ENCODE results near the gene ULK4. TPM values are rescaled to one million over a fixed set of nuclear protein-coding genes. Genes with fewer than 3 reads are reported as not detected.

ULK4 gene
- total and polyA plus RNA-seq, 9 of the 15 experiments (the other 6 are each of a cell fraction or from before 2014, with no cell fraction given): 3.0 to 5.9 (median 3.5) TPM

DNA sequence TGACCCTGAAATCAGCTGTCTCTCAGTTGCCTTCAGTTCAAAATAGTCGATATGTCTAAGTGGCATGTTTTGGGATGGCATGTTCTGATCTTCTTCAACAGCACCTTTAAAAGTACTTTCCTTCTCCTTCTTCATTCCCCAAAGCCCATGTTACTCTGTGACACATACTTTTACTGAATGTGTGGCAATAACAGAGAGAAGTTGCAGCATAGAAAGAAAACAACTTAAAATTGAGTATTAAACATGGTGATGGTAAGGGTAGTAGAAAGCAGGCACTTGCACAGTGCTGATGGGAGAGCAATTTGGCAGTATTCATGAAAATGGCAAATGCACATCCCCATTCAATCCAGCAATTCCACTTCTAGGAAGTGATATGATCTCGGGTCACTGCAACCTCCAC lies 12.3 kb upstream of the ULK4 start:
- Histone ChIP-seq H3K9me1 (ENCODE audit: control insufficient read depth, insufficient read depth, low read length) (no peaks in the 10 kb centered on the region), H2AFZ (ENCODE audit: low read depth, low read length) (no peak overlapping the region), H3K4me2 (ENCODE audit: insufficient read depth, low read length) (no peak overlapping the region), H3K4me1 (replicated peaks in 1 of 2; ENCODE audit: control insufficient read depth in 2 of 2, insufficient read depth in 2 of 2, low read length in 2 of 2) (no peaks in the 10 kb centered on the region), H3K36me3 (ENCODE audit: control insufficient read depth, insufficient read depth, low read length) (no peaks in the 10 kb centered on the region), H4K20me1 (replicated peaks; ENCODE audit: control insufficient read depth, insufficient read depth, low read length) (no peaks in the 10 kb centered on the region), H3K27ac (ENCODE audit: extremely low read depth, low read depth, low read length) (no peak overlapping the region), H3K9ac (ENCODE audit: insufficient read depth in 1 of 2, low read depth in 2 of 2, low read length in 2 of 2) (no peak overlapping the region), H3K4me3 (no peak overlapping the region), H3K79me2 (ENCODE audit: control insufficient read depth, insufficient read depth, low read length) (no peaks in the 10 kb centered on the region), H3K27me3 (ENCODE audit: control insufficient read depth in 2 of 2, insufficient read depth in 2 of 2, low read length in 2 of 2) (peaks cover 18 to 25% of the 10 kb centered on the region in 2 experiments), H3K9me3 (replicated peaks; ENCODE audit: control insufficient read depth, insufficient read depth, low read depth, low read length) (no peaks in the 10 kb centered on the region)
- no TSS peak for BruUV-seq (replicated peaks)
- WGBS (ENCODE audit: insufficient coverage, low coverage, missing lambda C conversion rate): 6% methylated on average over 2 of the region's 2 CpGs
- ChIA-PET POLR2A (interaction anchor here (0.6 kb wide), 1 partner anchor 36 kb away, joined by 5 read pairs; no protein-coding TSS in a partner anchor), CTCF (ENCODE audit: low intra/inter-chr PET ratio) (no interaction called here)
- no peak for FAIRE-seq
- no peak for ATAC-seq
- peak; percentile 58 for TF ChIP-seq CEBPG (CRISPR knock-in tag; IDR thresholded peaks at IDR 0.05)
- peak; percentile 55 to 76; a peak in 3 of 4 replicates for TF ChIP-seq CEBPG (tag; conservative IDR thresholded peaks at IDR 0.05 in 1 of 2, IDR thresholded peaks at IDR 0.05 in 1 of 2)
- TF ChIP-seq, protein P1, sequence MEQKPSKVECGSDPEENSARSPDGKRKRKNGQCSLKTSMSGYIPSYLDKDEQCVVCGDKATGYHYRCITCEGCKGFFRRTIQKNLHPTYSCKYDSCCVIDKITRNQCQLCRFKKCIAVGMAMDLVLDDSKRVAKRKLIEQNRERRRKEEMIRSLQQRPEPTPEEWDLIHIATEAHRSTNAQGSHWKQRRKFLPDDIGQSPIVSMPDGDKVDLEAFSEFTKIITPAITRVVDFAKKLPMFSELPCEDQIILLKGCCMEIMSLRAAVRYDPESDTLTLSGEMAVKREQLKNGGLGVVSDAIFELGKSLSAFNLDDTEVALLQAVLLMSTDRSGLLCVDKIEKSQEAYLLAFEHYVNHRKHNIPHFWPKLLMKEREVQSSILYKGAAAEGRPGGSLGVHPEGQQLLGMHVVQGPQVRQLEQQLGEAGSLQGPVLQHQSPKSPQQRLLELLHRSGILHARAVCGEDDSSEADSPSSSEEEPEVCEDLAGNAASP (IDR thresholded peaks at IDR 0.05): no peak
- TF ChIP-seq CEBPB (tag; IDR thresholded peaks at IDR 0.05): peak; percentile 47
- no peak for TF ChIP-seq U2AF1 (optimal IDR thresholded peaks at IDR 0.05; ENCODE audit: low read depth, low read length)
- intact Hi-C loops (cut with micrococcal nuclease) (no loop called here), in situ Hi-C loops (cut with MboI) (no loop called here)
- DNase-seq (ENCODE audit: extremely low read depth in 1 of 4, low spot score in 3 of 4): no peak

Data from K562 (cell line).